Caco-2 (cell line): Measurements from ENCODE around the gene XPNPEP1. TPM values are rescaled to one million over a fixed set of nuclear protein-coding genes. Genes with fewer than 3 reads are reported as not detected.

ENCODE experiments used
- BruUV-seq: library from RNA; stranded (reverse); fragments of 400-500 nt; replicated peaks from 2 replicates; lab custom pipeline; 2021; lab: Mats Ljungman, UMichigan
- CTCF ChIA-PET: fragments of 300-600 bp; sonication (Branson Sonifier 250); formaldehyde crosslinking; loops from one replicate; lab custom pipeline; 2022; ENCODE audit warnings: antibody characterized with exemption; lab: Charles Lee
- POLR2A ChIA-PET: fragments of 300-600 bp; sonication (Branson Sonifier 250); formaldehyde crosslinking; loops from one replicate; lab custom pipeline; 2022; ENCODE audit warnings: antibody characterized with exemption; lab: Charles Lee
- DNase-seq, 2 experiments: peaks; one replicate each; pipeline versions ENCODE4 v3.0.0 to v3.0.0-alpha.2; 2020 to 2022
- H3K27me3 ChIP-seq: replicated peaks from 2 replicates; pipeline ENCODE4 v1.6.0; 2011; ENCODE audit warnings: low read length; ENCODE audit not compliant: control insufficient read depth, insufficient read depth
- H3K36me3 ChIP-seq: 2 replicates; pipeline ENCODE4 v1.5.1; 2011; ENCODE audit warnings: low read length; ENCODE audit not compliant: control insufficient read depth, insufficient read depth
- H3K4me1 ChIP-seq: fragments of 250-450 bp; sonication (Bioruptor Pico); 2 replicates; pipeline ENCODE4 v1.5.1; 2020; ENCODE audit warnings: mild to moderate bottlenecking
- H3K4me3 ChIP-seq: 2 replicates; pipeline ENCODE4 v1.5.1; 2011; ENCODE audit warnings: low read depth, mild to moderate bottlenecking, control low read depth, low read length
- H3K9me3 ChIP-seq: fragments of 250-450 bp; sonication (Bioruptor Pico); 2 replicates; pipeline ENCODE4 v1.5.1; 2020; ENCODE audit warnings: mild to moderate bottlenecking, moderate library complexity
- H3K27ac Mint-ChIP-seq: one replicate; pipeline ENCODE4 v1.8.0; 2022; ENCODE audit warnings: mixed read lengths; ENCODE audit not compliant: unreplicated experiment
- H3K27me3 Mint-ChIP-seq: one replicate; pipeline ENCODE4 v1.8.0; 2022; ENCODE audit warnings: mixed read lengths; ENCODE audit not compliant: insufficient read depth, unreplicated experiment
- H3K36me3 Mint-ChIP-seq: one replicate; pipeline ENCODE4 v1.8.0; 2022; ENCODE audit warnings: mild to moderate bottlenecking, mixed read lengths; ENCODE audit not compliant: insufficient read depth, unreplicated experiment
- H3K4me1 Mint-ChIP-seq: one replicate; pipeline ENCODE4 v1.8.0; 2022; ENCODE audit warnings: low read depth, mixed read lengths; ENCODE audit not compliant: unreplicated experiment
- H3K4me3 Mint-ChIP-seq: one replicate; pipeline ENCODE4 v1.8.0; 2022; ENCODE audit warnings: mild to moderate bottlenecking, moderate library complexity, mixed read lengths; ENCODE audit not compliant: unreplicated experiment
- H3K9me3 Mint-ChIP-seq: one replicate; pipeline ENCODE4 v1.8.0; 2022; ENCODE audit warnings: mixed read lengths; ENCODE audit not compliant: unreplicated experiment
- CTCF ChIP-seq, 2 experiments: fragments of 200-600 bp in 1 of 2; IDR thresholded peaks; 1 replicate in 1 of 2; 2 replicates in 1 of 2; pipeline versions ENCODE4 v1.5.1 to v1.8.0; 2011 to 2022; ENCODE audit warnings: antibody characterized with exemption in 1 of 2, control low read depth in 1 of 2, inconsistent platforms in 1 of 2, low read depth in 1 of 2, low read length in 1 of 2, mild to moderate bottlenecking in 1 of 2, moderate library complexity in 1 of 2; ENCODE audit not compliant: insufficient read depth in 1 of 2, severe bottlenecking in 1 of 2, unreplicated experiment in 1 of 2
- intact Hi-C: fragments of 100-400 bp; cut with micrococcal nuclease; formaldehyde crosslinking; loops from one replicate; pipeline ENCODE4 v1.10.0; 2022; ENCODE audit not compliant: unreplicated experiment
- total RNA-seq: library from RNA; stranded (reverse); gene quantifications from 2 replicates; pipeline ENCODE4 v1.2.3, GENCODE V29; 2022

The XPNPEP1 gene
- total RNA-seq, 1 experiment from 2014 or later = 92.4 TPM

GRCh38 chr10:109898666-109899355 is 24.5 kb downstream of the XPNPEP1 start:
- Mint-ChIP-seq H3K27ac (no peak overlapping the region), H3K9me3 (no peaks in the 10 kb centered on the region), H3K36me3 (peaks cover 42% of the 10 kb centered on the region), H3K27me3 (no peaks in the 10 kb centered on the region), H3K4me3 (no peak overlapping the region), H3K4me1 (peaks cover 15% of the 10 kb centered on the region)
- Histone ChIP-seq H3K27me3 (no peaks in the 10 kb centered on the region), H3K4me1 (no peaks in the 10 kb centered on the region), H3K9me3 (no peaks in the 10 kb centered on the region), H3K36me3 (no peaks in the 10 kb centered on the region), H3K4me3 (no peak overlapping the region)
- CTCF ChIA-PET = interaction anchor here (2.8 kb wide), 1 partner anchor 15 kb away, joined by 10 read pairs; no protein-coding TSS in a partner anchor
- no TSS peak for BruUV-seq
- POLR2A ChIA-PET = no interaction called here
- no peak for DNase-seq
- no peak for TF ChIP-seq CTCF (IDR thresholded peaks at IDR 0.05; ENCODE audit: insufficient read depth in 1 of 2, low read depth in 1 of 2, low read length in 1 of 2, severe bottlenecking in 1 of 2, unreplicated experiment in 1 of 2)
- intact Hi-C loops = no loop called here

GRCh38 chr10:109898007-109898406 is 25.3 kb downstream of the XPNPEP1 start:
- intact Hi-C loops = no loop called here
- no peaks in the 10 kb centered on the region for H3K4me1 ChIP-seq
- ChIA-PET POLR2A (no interaction called here), CTCF (interaction anchor here (2.8 kb wide), 1 partner anchor 14 kb away, joined by 10 read pairs; no protein-coding TSS in a partner anchor)
- Mint-ChIP-seq H3K27ac (no peak overlapping the region), H3K27me3 (no peaks in the 10 kb centered on the region), H3K4me3 (no peak overlapping the region), H3K4me1 (peaks cover 15% of the 10 kb centered on the region), H3K36me3 (peaks cover 41% of the 10 kb centered on the region), H3K9me3 (no peaks in the 10 kb centered on the region)
- no peak overlapping the region for H3K4me3 ChIP-seq
- H3K36me3 ChIP-seq = no peaks in the 10 kb centered on the region
- no peaks in the 10 kb centered on the region for H3K27me3 ChIP-seq
- BruUV-seq = no TSS peak
- no peak for DNase-seq
- TF ChIP-seq CTCF (IDR thresholded peaks at IDR 0.05; ENCODE audit: insufficient read depth in 1 of 2, low read depth in 1 of 2, low read length in 1 of 2, severe bottlenecking in 1 of 2, unreplicated experiment in 1 of 2) = no peak
- H3K9me3 ChIP-seq = no peaks in the 10 kb centered on the region

- Mint-ChIP-seq H3K36me3 (peaks cover 50% of the 10 kb centered on the region), H3K4me3 (no peak overlapping the region), H3K9me3 (no peaks in the 10 kb centered on the region), H3K4me1 (peaks cover 14% of the 10 kb centered on the region), H3K27me3 (no peaks in the 10 kb centered on the region), H3K27ac (peak overlapping the region; percentile 7)
- Histone ChIP-seq H3K36me3 (peaks cover 2% of the 10 kb centered on the region), H3K27me3 (no peaks in the 10 kb centered on the region), H3K4me3 (no peak overlapping the region), H3K4me1 (no peaks in the 10 kb centered on the region), H3K9me3 (no peaks in the 10 kb centered on the region)
- BruUV-seq = no TSS peak
- DNase-seq = no peak
- ChIA-PET CTCF (no interaction called here), POLR2A (interaction anchor here (0.7 kb wide), 1 partner anchor 146 kb away, joined by 6 read pairs; no protein-coding TSS in a partner anchor)
- TF ChIP-seq CTCF (IDR thresholded peaks at IDR 0.05; ENCODE audit: insufficient read depth in 1 of 2, low read depth in 1 of 2, low read length in 1 of 2, severe bottlenecking in 1 of 2, unreplicated experiment in 1 of 2) = no peak
- intact Hi-C loops = no loop called here
These were observed 27.5 kb downstream of the XPNPEP1 start for GRCh38 chr10:109895848-109896247.
